ENCODE measurements around the gene MYLK4. TPM values are rescaled to one million over a fixed set of nuclear protein-coding genes. Genes with fewer than 3 reads are reported as not detected.

MYLK4 gene
- total RNA-seq, 1 donor, result 0.43 TPM

DNA sequence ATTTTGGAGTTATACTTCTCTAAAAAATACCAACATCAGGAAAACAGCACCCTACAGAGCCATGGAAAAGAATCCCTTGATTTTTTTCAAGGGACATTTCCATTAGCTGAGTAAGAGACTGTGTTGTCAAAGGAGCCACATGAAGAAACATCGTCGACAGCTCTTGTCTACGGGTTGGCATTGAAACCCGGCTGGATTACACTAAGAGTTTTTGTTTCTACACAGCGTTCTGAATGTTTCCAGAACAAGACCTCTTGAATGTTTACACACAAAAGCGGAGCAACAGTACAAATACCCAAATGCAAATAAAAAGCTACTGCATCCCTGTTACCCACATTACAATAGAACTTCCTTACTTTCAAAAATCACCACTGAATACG is 2.4 kb upstream of the MYLK4 start:
- TF ChIP-seq, protein P1, sequence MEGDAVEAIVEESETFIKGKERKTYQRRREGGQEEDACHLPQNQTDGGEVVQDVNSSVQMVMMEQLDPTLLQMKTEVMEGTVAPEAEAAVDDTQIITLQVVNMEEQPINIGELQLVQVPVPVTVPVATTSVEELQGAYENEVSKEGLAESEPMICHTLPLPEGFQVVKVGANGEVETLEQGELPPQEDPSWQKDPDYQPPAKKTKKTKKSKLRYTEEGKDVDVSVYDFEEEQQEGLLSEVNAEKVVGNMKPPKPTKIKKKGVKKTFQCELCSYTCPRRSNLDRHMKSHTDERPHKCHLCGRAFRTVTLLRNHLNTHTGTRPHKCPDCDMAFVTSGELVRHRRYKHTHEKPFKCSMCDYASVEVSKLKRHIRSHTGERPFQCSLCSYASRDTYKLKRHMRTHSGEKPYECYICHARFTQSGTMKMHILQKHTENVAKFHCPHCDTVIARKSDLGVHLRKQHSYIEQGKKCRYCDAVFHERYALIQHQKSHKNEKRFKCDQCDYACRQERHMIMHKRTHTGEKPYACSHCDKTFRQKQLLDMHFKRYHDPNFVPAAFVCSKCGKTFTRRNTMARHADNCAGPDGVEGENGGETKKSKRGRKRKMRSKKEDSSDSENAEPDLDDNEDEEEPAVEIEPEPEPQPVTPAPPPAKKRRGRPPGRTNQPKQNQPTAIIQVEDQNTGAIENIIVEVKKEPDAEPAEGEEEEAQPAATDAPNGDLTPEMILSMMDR (IDR thresholded peaks at IDR 0.05; ENCODE audit: insufficient read depth, low read depth, low read length), result no peak

GRCh38 chr6:2752477-2753109 is 1.9 kb upstream of the MYLK4 start:
- TF ChIP-seq, protein P1 (IDR thresholded peaks at IDR 0.05; ENCODE audit: insufficient read depth, low read depth, low read length), result no peak
- no peak for DNase-seq (ENCODE audit: low read depth)

More for the DNA sequence above, 2.4 kb upstream of the MYLK4 start:
- no peak overlapping the region for H3K4me3 ChIP-seq (ENCODE audit: low read depth, low read length)
- no peak for DNase-seq (ENCODE audit: low read depth)

DNA sequence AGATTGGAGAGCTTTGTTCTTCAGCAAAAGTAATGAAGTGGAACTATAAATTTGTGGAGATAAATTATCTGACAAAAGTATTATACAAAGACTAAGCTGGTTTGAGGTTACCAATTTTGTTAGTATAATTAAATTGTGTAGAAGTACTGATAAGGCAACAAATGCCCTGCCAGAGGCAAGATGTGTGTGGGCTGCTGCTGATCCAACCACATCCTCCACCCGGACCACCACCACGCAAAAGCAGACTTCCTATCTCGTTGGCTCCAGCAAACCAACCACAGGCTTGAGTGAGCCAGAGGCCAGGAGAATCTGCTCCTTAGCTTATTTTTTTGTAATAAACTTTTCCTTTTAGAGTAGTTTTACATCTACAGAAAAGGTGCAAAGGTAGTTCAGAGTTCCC is 1.1 kb upstream of the MYLK4 start:
- H3K4me3 ChIP-seq (ENCODE audit: low read depth, low read length), result no peak overlapping the region
- no peak for DNase-seq (ENCODE audit: low read depth)
- TF ChIP-seq, protein P1 (IDR thresholded peaks at IDR 0.05; ENCODE audit: insufficient read depth, low read depth, low read length), result no peak

More at GRCh38 chr6:2752477-2753109, 1.9 kb upstream of the MYLK4 start:
- H3K4me3 ChIP-seq (ENCODE audit: low read depth, low read length), result no peak overlapping the region

DNA sequence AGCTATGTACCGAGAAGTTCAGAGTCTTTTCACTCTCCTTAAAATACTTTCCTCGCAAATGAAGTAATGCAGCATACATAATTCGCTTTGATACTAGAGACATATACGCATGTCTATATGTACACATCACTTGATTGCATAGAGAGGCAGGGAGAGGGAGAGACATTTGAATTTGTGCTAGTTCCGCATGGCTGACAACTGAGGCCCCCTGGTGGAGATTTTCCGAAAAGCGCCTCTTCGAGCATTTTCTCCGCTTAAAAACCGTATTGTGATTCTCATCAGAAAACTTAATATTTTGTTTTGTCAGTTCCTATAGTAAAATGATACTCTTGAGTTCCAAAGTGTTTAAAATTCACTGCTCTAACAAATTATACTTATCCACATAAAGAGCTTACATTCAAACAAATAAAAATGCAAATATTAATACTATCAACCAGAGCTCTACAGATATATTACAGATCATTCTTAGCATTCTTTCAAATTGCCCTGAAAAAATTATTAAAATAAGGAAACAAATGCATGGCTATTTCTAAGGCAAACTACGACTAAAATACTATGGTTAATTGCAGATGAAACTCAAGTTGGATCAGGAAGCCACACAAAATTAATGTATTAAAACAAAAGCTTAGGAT is 637 bp downstream of the MYLK4 start:
- no peak overlapping the region for H3K4me3 ChIP-seq (ENCODE audit: low read depth, low read length)
- peak; percentile 64 for DNase-seq (ENCODE audit: low read depth)
- TF ChIP-seq, protein P1 (IDR thresholded peaks at IDR 0.05; ENCODE audit: insufficient read depth, low read depth, low read length), result peak; percentile 85

GRCh38 chr6:2748183-2748582 is 2.5 kb downstream of the MYLK4 start:
- H3K4me3 ChIP-seq (ENCODE audit: low read depth, low read length), result no peak overlapping the region
- no peak for DNase-seq (ENCODE audit: low read depth)
- TF ChIP-seq, protein P1 (IDR thresholded peaks at IDR 0.05; ENCODE audit: insufficient read depth, low read depth, low read length), result no peak

GRCh38 chr6:2746557-2747061 is 4.1 kb downstream of the MYLK4 start:
- TF ChIP-seq, protein P1 (IDR thresholded peaks at IDR 0.05; ENCODE audit: insufficient read depth, low read depth, low read length), result no peak
- no peak for DNase-seq (ENCODE audit: low read depth)
- no peak overlapping the region for H3K4me3 ChIP-seq (ENCODE audit: low read depth, low read length)
